HG03159 (cell line): ENCODE measurements around the gene KLK2.

ENCODE experiments used
- ATAC-seq: cut with Tn5 transposase; IDR thresholded peaks from one replicate; pipeline ENCODE4 v1.9.1; 2021; ENCODE audit warnings: mild to moderate bottlenecking, moderate library complexity; ENCODE audit not compliant: unreplicated experiment

KLK2 gene

GRCh38 chr19:50844296-50844935 lies 28.8 kb upstream of the KLK2 start:
- no peak for ATAC-seq

- ATAC-seq = no peak
Observed at GRCh38 chr19:50850738-50851137, 22.5 kb upstream of the KLK2 start.

- no peak for ATAC-seq
Observed at GRCh38 chr19:50851620-50852019, 21.6 kb upstream of the KLK2 start.

GRCh38 chr19:50854636-50855410 lies 18.4 kb upstream of the KLK2 start, which contains the start of gene KLK3:
Gene KLK3 (plus strand): TSS chr19:50854915. CDS start chr19:50854956, 41 bp downstream.
- ATAC-seq = no peak

GRCh38 chr19:50857366-50857765 lies 15.9 kb upstream of the KLK2 start:
- ATAC-seq = no peak

- ATAC-seq = no peak
Observed at GRCh38 chr19:50858886-50859285, 14.4 kb upstream of the KLK2 start.

GRCh38 chr19:50859849-50860248 lies 13.4 kb upstream of the KLK2 start:
- no peak for ATAC-seq

GRCh38 chr19:50861010-50861409 lies 12.2 kb upstream of the KLK2 start:
- ATAC-seq = no peak

- ATAC-seq = no peak
Observed at GRCh38 chr19:50861496-50862286, 11.5 kb upstream of the KLK2 start.

GRCh38 chr19:50869479-50869878 lies 3.8 kb upstream of the KLK2 start:
- ATAC-seq = no peak

- ATAC-seq = no peak
Observed at GRCh38 chr19:50870417-50871089, 2.7 kb upstream of the KLK2 start.

- ATAC-seq = no peak
Observed at GRCh38 chr19:50874211-50874610, 972 bp downstream of the KLK2 start.

- ATAC-seq = no peak
Observed at GRCh38 chr19:50875795-50876422, 2.7 kb downstream of the KLK2 start.

GRCh38 chr19:50876456-50876855 lies 3.2 kb downstream of the KLK2 start:
- no peak for ATAC-seq

- ATAC-seq = no peak
Observed at GRCh38 chr19:50877338-50877737, 4.1 kb downstream of the KLK2 start.

GRCh38 chr19:50878851-50879250 lies 5.6 kb downstream of the KLK2 start:
- ATAC-seq = no peak

- ATAC-seq = no peak
Observed at GRCh38 chr19:50880241-50880640, 7.0 kb downstream of the KLK2 start.

GRCh38 chr19:50882188-50882587 lies 8.9 kb downstream of the KLK2 start:
- ATAC-seq = no peak

GRCh38 chr19:50889638-50890037 lies 16.4 kb downstream of the KLK2 start:
- no peak for ATAC-seq

- no peak for ATAC-seq
Observed at GRCh38 chr19:50890422-50891252, 17.4 kb downstream of the KLK2 start.
